Germinal center (tissue), 1 donor: ENCODE measurements around the gene FARS2.
A peak's percentile ranks its signal among the peaks of the same experiment; 100 is the strongest.

Source experiments
- DNase-seq: peaks from one replicate; pipeline ENCODE4 v3.0.0; 2012; ENCODE audit warnings: mixed read lengths, low spot score

FARS2 gene

DNA sequence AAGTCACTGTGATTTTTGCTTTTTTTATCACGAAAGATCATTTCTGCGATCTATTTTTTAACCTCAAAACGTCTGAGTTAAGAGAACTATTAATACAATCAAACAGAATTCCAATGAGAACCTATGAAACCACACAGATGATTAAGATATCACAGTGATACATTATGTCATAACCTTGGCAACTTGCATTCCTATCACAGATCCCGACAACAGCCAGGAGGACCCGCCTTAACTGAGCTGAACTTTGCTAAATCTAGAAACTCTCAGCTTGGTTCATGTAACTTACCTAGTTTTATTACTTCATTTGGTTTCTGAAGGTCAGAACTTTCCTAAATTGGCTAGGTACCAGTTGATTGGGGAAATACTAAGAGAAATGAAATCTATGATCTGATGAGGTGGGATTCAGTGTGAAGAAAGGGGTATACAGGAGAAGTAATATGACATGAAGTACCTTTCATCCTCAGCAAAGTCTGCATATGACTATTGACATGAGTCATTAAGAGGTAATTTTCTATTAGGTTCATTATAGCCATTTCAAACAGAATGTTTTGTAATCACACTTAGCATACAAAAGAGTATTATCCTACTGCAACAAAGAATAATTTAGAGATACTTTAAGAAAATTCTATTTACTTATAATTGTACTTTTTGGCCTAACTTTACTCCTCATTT, 11.7 kb upstream of the FARS2 start:
- no peak for DNase-seq

DNA sequence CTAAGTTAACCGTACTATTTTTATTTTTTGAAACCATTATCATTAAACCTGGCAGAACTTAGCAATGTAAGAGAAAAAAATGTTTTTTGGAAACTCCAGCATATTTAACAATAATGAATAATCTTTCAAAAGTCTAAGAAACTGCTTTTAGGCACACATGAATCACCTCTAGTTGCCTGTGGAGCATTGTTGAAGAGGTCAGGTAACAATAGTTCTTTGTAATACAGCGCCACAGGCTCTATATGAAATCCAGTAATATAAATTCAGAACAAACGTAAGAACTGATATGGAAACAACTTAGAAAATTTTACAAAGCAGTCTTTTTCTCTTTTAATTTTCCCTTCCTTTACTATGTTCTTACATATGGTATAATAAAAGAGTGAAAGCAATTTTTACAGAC, 10.9 kb upstream of the FARS2 start:
- DNase-seq, result no peak

DNA sequence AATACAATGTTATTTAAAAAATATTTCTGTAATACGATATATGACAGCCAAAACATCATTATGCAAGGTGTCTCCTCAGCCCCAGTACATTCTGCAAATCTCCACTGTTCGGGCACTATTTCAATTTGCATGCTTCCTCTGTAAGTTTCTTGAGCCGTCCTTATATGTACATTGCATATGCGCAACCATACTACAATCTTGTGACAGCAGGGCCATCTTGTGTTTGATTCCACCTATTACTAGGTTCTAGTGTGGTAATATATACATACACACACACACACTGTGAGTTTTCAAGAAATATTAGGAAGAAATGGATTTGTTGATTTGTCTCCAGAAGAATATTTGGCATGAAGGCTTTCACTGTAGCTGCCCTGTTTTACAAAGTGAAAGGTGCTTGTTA, 10.4 kb upstream of the FARS2 start:
- no peak for DNase-seq

DNA sequence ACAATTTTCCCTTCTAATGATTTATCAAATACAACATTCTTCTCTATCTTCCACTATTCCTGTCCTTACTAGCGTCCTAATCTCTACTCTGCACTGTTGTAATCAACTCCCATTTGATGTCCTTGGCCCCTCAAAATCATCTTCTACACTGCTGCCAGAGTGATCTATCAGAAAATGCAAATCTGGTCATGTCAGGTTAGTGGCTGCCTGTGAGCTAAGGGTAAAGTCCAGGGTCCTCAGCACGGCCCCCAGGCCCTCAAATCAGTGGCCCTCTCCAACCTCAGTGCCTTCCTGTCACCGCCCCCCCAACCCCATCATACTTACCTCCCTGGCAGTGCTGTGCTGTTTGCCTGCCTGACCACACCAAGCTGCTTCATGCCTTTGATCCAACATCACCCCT, 4.4 kb upstream of the FARS2 start:
- DNase-seq, result no peak

DNA sequence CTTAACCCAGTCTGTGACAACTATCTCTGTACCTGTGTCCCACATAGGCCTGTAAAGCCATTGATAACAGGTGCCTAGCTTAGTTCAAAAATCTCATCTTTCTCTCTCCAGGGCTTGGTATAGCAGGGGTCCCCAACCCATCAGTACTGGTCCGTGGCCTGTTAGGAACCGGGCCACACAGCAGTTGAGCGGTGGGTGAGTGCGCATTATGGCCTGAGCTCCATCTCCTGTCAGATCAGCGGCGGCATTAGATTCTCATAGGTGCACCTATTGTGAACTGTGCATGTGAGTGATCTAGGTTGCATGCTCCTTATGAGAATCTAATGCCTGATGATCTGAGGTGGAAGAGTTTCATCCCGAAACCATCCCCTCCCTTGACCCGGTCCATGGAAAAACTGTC, 3.9 kb upstream of the FARS2 start:
- DNase-seq, result no peak

DNA sequence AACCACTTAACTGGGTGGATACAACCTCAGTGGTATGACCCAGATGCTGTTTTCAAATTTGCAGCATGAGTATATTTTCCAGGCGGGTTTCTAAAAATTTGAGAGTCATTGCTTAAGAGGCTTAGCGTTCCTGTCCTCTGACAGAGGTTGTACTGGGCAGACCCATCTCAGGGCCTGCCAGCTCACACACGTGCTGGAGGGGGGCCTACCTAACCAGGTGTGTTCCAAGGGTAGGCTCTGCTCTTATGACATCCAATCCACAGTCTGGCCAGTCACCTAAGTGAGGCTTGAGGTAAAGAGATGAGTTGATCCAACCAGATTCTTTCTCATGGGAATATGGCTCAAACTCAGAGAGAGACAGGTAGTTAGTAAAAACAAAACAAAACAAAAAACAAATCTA, 1.9 kb upstream of the FARS2 start:
- no peak for DNase-seq

DNA sequence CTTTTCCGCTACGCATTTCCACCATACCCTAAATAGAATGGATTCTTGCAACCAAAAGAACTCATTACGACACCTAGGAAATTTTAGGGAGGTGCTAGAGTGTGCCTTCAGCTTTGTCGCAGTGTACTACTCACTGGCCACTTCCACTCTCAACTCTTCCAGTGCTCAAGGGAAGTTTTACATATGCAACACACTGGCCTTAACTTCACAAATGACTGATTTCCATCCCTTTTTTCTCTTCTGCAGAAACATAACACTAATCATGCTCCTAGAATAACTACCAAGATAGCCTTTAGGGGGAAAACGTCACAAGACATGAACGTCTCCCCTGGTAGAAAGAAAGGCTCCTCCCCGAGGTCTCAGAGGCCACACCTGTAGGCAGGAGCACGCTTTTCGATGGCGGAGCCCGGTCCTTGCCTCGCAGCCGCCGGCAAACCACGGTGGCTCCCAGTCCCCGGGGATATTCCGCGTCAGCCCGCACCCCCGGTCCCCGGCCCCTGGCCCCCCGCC, 1.1 kb upstream of the FARS2 start:
- peak; percentile 86 for DNase-seq

DNA sequence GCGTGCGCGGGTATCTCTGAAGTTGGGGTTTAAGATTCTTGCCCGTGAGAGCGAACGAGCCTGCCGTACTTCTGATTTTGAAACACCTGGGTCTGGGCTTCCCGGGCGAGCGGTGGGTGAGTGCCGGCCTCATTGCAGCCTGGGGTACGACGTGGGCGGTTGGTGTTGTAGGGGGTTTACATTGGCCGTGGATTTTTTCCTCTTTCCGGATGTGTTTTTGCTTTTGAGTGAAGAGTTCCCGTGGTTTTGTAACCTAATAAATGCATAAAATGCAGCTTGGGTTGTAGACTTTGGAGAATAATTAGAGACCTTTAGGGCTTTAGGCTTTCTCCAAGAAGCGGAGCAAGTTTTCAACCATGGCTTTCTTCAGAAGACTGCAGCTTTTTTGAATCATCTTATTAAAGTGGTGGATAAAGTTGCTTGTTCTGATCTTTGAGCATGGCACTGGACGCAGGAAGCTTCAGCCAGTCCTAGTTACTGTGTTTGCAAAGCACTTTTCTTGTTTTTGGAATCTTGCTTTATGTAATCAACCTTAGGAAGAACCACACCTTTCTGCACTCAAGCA, 314 bp downstream of the FARS2 start:
- DNase-seq, result no peak

DNA sequence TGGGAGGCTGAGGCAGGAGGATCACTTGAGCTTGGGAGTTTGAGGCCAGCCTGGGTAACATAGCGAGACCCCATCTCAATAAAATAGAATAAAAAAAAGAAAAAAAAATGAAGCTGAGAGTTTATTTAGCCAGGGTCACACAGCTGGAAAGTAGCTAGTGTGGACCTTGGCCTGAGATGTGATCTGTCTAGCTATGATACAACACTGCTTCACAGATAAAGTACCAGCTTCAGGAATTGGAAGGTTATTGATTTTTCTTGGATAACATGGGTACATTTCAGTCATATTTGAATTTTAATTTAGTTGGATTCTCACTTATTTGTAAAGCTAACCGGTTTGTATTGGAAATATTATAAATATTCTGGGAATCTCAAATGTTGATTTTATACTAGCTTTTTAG, 5.1 kb downstream of the FARS2 start:
- DNase-seq, result no peak

DNA sequence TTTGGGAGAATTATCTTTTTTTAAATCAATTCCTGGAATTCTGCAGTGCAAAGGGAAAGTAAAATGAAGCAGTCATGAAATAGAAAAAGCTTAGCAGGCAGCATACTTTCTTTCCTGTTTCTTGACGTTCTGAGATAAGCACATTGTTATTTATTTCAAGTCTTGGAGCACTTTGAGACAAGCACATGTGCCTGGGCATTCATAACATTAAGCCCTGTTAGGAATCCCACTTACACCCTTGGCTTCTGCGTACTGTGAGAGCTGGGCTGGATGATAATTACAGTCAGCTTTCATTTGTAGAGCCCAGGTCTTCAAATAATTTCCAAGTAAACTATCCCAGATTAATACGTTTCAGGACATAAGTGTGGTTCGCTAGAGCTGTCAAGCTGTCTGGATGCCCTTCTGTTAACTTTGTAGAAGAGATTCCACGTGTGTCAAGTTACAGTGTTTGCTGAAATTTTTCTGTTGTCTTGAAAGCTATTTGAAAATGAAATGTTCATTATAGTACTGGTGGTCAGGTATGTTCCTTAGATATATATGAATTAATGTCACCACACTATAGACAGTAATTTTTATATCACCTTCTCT, 8.9 kb downstream of the FARS2 start:
- no peak for DNase-seq

DNA sequence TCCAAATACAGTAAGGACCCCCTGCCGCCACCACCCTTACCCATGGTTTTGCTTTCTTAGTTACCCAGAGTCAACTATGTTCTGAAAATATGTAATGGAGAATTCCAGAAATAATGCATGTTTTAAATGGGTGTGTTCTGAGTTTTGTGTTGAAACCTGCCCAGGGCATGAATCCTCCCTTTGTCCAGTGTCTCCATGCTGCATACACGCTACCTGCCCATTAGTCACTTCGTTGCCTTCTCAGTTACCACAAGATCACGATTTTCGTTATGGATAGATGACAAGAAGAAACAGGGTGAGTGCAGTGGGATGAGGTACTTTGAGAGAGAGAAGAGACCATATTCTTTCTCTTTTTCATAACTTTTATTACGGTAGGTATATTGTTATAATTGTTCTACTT, 10.6 kb downstream of the FARS2 start:
- no peak for DNase-seq

DNA sequence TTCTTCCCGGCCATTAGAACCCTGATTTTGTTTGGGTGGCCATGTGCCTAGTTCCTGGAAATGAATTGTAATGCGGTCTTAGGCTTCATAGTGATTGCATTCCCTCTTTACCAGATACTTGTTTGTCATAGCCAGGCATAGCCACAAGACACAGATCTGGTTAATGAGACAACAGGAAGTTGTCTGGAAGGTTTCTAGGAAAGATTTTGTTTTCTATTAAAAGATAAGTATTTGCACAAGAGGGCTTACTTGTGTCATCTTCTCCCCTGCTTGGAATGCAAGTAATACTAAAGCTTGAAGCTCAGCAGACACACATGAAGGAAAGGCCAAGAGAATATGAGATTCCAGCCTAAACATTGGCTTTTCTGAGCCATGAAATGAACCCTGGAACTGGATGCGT, 12.9 kb downstream of the FARS2 start:
- no peak for DNase-seq

DNA sequence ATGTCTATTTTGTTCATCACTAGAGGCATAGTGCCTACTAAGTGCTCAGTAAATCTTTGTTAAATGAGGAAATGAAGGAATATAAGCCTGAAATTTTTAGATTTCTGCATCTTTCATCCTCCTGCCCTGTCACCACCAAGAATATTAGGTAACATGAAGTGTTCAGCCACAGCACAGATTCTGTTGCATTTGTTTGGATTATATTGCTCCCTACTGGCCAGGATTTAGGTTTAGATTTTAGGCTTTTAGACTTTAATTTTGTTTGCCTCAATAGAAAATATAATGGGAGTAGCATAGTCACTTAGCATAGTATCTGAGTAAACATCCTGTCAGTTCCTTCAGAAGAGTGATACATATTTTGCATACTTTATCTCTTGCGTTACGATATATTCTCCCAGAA, 14.2 kb downstream of the FARS2 start:
- no peak for DNase-seq

DNA sequence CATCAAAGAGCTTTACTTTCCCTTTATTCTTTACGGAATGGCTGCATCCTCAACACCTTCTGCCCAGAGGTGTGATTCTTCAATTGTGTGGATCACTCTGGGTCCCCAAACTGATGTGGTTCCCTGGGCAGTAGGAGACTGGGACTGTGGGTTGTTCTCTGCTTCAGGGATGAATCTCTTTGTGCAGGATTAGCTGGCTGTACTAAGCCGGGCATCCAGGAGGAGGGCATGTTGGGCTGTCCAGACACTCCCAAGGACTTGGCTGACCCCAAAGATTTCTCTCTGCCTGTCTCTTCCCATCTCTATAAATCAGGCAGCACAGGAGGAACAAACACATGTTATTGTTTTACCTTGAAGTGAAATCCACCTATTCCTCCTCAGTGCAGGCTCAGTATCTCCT, 15.3 kb downstream of the FARS2 start:
- no peak for DNase-seq

DNA sequence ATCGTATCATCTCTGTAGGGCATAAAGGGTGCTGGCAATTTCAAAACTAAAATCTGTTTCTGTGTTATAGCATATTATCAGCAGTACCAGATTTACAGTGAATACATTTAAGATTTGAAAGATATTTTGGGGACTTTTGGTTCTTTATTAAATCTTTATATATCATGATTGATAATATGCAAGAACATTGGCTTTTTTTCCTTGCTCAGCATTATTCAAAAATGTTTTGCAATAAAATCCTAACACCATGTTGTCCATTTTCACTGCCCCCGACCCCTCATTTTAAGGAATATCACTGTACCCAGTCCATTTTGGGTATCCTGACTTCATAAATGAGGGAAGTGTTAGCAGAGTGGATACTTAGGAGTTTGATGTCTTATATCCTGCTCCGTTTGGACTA, 16.3 kb downstream of the FARS2 start:
- no peak for DNase-seq

DNA sequence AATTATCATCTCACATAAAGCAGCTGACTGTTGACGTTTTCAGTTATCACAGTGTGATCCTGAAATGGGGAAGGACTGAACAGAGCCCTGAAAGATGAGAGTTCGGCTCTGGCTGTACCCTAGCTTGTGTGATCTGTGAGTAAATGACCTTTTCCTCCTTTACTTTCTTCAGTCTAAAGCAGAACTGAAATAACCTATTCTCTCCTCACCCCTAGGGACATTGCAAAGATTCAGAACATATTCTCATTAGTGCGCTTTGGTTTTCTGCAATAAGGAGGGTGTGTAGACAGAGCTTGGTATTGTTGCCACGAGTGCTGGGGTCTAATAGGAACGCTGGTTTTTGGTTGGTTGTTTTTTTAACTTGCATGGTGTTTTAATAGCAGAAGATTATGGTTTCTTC, 16.7 kb downstream of the FARS2 start:
- DNase-seq, result no peak

DNA sequence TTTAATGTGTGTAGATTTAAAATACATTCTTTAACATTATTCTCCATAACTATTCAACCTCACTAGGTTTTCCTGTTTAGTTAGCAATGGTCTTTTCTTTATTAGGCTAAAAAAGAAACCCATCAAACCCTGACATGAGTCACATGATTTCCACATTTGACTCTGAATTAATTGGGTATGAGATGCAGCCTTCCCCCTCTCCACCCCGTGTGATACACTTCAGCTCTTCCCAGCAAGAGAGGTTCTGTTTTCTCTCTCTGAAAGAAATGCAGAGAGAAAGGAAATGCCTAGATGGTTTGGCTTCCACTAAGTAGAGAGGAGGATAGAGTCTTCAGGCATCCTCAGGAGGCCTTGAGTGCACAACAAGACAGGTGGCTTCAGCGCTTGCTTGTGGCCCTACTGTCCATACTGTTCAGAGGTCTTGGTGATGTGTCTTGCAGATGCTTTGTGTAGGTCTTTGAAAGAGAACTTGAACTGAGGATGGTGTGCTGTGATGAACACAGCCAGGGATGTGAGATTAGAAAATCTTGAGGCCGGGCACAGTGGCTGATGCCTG, 17.3 kb downstream of the FARS2 start:
- no peak for DNase-seq

DNA sequence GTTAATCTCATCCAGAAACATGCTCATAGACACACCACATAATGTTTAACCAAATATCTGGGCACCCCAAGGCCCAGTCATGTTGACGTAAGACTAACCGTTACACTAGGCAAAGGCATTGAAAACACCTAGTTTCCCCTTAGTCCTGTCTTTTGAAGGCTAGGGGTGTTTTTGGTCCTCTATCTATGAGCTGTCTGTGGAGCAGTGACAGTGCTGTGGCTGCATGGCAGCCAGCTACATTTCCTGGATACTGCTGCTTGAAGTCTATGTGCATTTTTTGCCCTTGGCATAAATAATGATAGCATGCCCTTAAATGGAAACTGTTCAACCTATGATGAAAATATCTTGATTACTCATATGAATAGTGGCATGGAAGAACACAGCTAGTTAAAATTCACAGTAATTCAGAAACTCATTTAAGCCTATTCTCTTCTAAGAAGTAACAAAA, 18.6 kb downstream of the FARS2 start:
- no peak for DNase-seq

DNA sequence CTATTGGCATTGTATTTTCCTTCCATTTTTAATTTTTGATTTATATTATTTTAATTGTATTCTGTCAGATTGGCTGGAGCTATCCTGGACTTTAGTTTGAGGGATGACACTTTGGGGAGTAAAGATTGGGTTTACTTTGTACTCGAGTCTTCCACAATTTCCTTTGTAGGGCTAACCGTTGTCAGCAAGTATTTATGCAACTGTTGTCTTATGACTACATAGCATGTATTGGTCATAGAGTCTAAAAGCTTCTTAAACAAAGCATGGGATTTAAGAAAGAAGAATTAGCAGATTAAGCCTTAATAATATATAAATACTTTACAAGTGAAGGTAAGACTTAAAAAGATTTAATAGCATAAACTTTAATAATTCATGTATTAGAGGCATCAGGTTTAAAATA, 19.6 kb downstream of the FARS2 start:
- DNase-seq, result no peak

DNA sequence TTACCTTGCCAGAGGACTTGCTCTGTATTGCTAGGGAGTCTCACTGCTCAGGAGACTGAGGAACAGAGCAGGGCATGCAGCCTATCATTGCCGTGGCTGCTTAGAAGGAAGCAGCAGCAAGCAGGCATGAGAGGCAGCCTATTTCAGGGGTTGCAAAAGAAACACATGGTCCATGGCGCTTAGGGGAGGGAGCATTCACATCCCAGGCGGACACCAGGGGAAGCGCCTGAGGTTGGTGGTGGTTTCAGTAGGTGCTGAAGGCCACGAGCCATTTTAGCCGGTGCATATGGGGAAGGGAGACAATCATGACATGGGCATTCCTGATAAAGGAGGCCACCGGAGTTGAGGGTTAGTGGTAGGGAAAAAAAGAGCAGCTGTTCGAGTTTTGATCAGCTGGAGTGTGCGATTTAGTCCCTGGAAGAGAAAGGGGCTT, 20.9 kb downstream of the FARS2 start:
- no peak for DNase-seq

DNA sequence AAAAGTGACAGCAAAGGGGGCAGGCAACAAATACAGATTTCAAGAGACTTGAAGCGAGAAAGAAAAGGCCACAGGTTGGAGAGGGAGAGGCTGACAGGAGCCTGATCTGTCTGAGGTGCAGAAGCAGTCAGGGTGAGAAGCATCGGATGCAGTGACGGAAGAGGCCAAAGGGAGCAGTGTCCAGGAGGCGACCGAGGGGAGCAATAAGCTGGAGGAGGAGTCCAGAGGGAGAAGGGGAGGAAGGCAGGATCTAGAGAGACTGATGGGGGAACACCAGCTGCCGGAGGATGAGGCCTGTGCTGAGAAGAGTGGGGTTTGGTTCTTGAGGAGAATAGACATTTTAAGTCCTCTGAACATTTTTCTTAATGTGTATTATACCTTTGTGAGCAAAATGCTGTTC, 23.8 kb downstream of the FARS2 start:
- DNase-seq, result no peak

DNA sequence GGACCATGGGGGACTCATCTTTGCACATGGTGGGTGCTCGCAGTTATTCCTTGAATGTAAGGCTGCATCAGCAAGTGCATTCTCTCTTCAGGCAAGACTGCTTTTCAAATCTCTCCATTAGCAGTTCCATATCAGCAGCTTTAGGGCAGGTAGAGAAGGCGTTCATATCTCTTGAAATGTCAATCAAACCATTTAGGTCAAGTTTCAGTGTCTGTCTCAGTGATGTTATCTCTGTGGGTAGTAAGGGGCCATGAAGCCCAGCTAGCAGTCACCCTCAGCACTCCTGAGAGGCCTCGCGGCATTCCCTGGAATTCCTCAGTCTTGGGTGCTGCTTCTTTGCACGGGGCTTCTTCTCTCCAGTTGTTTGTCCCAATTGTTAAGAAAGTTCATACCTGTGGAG, 24.2 kb downstream of the FARS2 start:
- no peak for DNase-seq

DNA sequence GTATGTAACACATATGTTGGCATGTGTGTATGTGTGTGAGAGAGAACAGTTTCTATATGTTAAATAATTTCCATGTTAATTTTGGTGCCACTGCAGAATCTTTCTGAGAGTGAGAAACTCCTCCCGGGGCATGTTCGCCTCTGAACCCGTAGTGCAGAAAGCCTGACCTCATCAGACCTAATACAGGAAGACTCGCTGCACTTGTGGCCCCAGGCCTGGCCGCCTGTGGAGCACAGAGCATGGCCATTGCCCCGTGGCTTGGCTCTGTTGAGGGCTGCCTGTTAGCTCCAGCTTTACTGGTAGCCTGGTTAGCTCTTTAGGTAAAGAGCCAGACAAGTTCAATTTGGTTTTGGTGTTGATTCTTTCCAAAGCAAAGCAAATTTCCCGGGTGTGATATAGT, 25.5 kb downstream of the FARS2 start:
- DNase-seq, result no peak
